ENCODE data around the gene CACNB4.

GRCh38 chr2:151916632-151917031, 182.2 kb downstream of the CACNB4 start:
- TF ChIP-seq CTCF (IDR thresholded peaks at IDR 0.05) (no peak), EP300 (IDR thresholded peaks at IDR 0.05; ENCODE audit: low read depth) (no peak), POLR2A (IDR thresholded peaks at IDR 0.05) (no peak), POLR2AphosphoS5 (IDR thresholded peaks at IDR 0.05) (no peak)
